Measurements from ENCODE around the gene NOCT.
"Not testable (repeated sequence)": the region's sequence is repeated elsewhere in the genome, so short reads cannot be mapped to it uniquely, and the experiment has no call there.

Gene NOCT

DNA sequence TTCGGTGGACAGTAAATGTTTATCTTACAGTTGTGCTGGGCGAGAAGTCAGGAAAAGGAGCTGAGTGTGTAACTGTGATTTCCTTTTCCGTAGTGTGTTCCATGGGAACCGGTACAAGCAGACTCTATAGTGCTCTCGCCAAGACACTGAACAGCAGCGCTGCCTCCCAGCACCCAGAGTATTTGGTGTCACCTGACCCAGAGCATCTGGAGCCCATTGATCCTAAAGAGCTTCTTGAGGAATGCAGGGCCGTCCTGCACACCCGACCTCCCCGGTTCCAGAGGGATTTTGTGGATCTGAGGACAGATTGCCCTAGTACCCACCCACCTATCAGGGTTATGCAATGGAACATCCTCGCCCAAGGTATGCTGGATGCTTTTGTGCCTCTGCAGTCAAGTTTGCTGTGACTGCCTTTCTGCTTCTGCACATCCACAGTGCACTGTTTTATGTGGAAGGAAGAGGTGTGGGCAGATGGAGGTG, 27.4 kb downstream of the NOCT start:
- no peak for DNase-seq (ENCODE audit: insufficient read length, low spot score)
- FAIRE-seq = no peak

DNA sequence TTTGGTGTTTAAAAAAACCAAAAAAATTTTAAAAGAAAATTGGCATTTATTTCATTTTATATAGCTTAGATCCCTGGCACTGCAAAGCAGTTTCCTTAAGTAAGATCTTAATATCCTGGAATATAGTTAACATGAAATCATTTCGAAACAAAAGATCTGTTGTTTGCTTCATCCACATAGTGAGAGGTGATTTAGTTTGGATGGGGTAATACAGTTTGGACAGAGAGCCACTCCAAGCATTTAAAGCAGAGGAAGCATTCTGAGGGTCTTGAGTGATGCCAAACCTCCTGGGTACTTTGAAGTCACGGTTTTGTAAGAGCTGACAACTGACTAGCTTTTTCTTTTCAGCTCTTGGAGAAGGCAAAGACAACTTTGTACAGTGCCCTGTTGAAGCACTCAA, 28.7 kb downstream of the NOCT start:
- FAIRE-seq = no peak
- DNase-seq (ENCODE audit: insufficient read length, low spot score) = no peak

DNA sequence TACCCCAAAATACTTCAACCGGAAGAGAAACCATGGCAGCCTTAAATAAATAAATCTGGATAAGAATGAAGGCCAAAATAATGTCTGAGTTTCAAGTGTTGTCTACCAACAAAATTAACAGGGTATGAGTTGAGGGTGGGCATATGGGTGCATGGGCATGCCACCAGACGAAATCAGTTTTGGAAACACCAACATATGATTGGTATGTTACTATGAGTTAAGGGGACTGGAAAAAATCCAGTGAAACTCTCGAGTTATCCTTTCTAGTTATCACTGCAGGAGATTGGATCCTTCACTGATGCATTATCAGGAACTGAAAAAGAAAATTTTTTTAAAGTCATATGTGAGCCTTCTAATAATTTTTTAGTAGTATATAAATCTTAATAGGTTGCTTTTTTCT, 32.4 kb downstream of the NOCT start:
- no peak for DNase-seq (ENCODE audit: insufficient read length, low spot score)
- no peak for FAIRE-seq

DNA sequence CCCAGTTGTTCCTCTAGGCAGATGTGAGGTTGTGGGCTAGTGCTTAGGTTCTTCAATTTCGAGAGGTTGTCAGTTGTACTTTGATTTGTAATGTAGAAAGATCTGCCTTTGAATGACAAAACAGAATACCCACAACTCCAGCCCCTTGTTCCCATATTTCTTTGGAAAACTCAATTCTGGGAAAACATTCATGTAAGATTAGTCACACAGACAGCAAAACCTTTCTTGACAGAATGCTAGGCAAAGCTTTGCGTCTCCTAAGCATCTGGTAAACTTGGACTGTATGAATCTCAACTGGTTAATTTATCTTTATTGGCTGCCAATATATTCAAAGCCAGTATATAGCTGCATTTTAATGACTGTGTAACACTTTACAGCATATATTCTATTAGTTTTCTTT, 34.9 kb downstream of the NOCT start:
- DNase-seq (ENCODE audit: insufficient read length, low spot score) (no peak), FAIRE-seq (peak; percentile 56)

DNA sequence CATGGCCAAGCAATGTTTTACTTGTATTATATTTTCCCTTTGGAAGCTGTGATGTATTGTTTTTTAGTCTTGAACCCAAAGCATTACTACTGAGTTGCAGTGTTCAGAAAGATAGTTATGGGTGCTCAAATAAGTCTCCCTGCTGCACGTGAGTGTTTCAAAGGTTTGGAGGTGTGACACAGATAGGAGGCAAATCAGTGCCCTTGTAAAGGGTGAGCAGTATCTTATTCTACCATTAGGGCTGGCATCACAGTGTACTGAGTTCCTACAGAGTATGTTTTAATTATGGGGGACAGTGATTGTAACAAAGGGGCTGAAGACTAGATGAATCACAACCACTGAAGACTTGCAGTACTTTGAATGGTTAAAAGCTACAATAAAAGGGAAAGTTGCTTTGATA, 38.3 kb downstream of the NOCT start:
- no peak for DNase-seq (ENCODE audit: insufficient read length, low spot score)
- FAIRE-seq = no peak

DNA sequence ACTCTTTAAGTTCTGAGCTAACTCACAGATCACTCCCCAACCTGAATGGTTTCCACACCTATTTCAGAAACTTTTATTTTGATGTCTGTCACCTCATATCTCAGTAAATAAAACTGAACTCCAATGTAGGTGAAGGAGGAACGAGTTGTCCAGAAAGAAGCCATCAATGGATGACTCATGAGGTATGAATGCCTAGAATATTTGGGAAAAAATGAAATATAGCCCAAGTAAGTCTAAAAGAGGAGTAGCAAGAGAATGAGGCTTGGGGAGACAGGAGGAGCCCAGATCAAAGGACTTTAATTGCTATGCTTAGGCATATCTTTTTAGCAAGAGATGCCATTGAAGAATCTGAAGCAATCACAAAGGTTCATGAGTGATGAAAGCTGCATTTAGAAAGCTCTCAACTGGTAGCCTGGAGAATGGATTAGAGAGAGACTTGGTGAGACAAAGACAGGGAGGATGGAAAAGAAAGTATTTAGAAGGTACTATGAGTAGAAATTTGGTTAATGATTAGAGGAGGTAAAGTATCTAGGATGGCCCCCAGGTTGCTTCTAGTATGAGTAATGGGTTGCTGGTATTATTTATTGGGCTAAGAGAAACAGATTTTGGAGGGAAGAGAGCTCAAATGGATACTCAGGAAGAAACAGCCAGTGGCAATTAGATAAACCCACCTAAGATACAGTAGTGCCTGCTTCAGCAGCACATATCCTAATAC, 39.4 kb downstream of the NOCT start:
- FAIRE-seq (no peak), DNase-seq (ENCODE audit: insufficient read length, low spot score) (no peak)

DNA sequence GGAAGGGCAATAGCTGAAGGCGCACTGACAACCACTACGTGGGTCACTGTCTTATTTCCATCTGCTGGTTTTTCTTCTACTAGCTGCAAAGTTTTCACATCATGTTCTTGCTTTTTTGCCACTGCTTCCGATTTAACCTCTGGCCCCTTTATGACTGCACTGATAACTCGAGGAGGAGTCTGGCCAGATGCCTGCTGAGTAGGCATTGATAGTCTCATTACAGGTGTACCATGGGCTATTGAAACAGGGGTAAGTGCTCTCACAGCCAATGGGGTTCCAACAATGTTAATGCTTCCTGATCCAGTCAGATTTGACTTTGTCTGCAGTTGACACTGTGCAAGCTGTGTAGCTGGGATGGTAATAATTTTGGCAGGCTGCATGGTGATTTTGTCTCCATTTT, 43.4 kb downstream of the NOCT start:
- DNase-seq (ENCODE audit: insufficient read length, low spot score); FAIRE-seq: not testable (repeated sequence)

DNA sequence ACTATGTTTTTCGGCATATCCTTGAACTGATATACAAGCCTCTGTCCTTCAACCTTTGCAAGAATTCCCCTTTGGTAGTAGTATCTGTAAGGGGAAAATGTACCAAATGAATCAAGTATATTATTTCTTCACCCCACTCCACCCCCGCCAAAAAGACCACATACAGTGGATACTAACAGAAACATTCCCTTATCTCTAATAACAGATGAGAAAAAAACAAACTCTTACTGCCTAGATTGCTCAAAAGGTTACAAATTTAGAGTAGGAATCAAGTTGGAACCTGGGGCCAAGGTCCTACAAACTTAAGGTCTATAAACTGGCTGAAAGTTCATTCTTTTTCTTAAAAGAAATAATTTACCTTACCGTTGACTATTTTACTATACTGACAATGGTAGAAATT, 45.0 kb downstream of the NOCT start:
- FAIRE-seq (no peak), DNase-seq (ENCODE audit: insufficient read length, low spot score) (no peak)

DNA sequence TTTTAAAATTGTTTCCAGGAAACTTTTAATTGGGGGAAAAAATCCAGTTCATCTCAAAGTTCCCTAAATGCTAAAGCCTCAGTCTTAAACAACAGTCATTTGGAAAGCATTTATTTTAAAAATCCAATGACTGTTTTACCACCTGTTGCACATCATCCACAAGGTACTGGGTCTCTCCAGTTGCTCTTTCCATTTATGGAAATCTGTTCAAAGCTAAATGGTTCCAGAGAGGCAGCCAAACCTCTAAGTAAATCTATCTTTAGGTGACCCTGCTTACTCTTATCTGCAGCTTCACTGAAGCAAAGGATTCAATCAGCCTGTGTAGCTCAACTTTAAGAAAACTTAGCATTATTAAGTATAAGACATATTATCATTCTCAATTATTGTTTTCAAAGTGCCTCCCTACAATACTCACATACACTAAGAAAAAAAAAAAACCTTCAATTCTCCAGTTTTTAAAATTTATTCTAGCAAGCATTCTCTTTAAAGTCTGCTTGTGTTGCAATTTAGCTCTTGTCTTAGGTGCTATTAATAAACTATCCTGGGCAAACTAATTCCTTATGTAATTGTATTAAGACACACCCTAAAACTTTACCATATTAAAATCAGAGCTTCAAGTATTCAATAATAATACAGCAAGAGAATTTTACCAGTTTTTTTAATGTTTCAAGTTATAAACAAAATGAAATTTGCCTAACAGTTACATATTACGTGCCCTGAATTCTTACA, 60.6 kb downstream of the NOCT start:
- FAIRE-seq = no peak

DNA sequence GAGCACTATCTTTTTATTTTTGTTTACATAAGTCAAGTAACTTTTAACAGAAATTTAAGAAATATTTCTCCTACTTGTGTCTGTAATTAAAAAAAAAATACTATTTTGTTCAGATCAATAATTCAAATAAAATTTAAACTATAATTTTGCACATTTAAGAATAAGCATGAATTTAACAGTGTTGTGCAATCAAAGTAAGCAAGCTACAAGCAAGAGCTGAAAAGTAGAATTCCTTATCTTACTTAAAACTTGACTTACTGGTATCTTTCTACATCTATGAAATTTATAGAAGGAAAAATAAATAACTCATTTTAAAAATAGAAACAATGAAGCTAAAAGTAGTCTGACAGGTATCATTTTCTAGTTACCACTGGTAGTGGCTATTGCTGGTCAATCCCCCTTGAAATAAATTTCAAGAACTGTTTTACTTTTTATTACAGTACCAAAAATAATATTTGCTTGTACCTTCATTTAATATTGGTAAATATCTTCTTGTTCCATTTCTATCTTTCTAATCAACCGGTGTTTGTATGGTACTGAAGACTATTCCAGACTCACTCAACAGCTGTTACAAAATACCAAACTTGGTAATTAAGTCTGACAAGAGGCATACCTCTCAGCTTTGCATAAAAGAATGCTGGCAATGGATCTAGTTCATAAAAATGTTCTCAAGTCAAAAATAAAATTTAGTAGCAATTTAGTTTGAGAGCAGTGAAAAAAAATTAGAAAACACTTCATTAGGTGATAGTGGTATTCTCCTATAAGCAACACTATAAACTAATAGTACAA, 62.2 kb downstream of the NOCT start:
- FAIRE-seq = no peak
- no peak for DNase-seq (ENCODE audit: insufficient read length, low spot score)

More for the DNA sequence above, 60.6 kb downstream of the NOCT start:
- no peak for DNase-seq (ENCODE audit: insufficient read length, low spot score)

DNA sequence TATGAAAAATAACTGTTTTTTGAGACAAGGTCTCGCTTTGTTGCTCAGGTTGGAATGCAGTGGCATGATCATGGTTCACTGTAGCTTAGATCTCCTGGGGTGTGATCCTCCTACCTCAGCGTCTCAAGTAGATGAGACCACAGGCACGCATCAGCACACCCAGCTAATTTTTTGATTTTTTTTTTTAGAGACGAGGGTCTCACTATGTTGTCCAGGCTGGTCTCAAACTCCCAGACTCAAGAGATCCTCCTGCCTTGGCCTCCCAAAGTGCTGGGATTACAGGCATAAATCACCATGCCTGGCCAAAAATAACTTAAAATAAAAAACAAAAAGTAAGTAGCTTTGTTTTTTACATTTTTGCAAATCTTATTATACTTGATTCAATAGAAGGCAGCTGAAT, 63.3 kb downstream of the NOCT start:
- FAIRE-seq = no peak
- no peak for DNase-seq (ENCODE audit: insufficient read length, low spot score)

DNA sequence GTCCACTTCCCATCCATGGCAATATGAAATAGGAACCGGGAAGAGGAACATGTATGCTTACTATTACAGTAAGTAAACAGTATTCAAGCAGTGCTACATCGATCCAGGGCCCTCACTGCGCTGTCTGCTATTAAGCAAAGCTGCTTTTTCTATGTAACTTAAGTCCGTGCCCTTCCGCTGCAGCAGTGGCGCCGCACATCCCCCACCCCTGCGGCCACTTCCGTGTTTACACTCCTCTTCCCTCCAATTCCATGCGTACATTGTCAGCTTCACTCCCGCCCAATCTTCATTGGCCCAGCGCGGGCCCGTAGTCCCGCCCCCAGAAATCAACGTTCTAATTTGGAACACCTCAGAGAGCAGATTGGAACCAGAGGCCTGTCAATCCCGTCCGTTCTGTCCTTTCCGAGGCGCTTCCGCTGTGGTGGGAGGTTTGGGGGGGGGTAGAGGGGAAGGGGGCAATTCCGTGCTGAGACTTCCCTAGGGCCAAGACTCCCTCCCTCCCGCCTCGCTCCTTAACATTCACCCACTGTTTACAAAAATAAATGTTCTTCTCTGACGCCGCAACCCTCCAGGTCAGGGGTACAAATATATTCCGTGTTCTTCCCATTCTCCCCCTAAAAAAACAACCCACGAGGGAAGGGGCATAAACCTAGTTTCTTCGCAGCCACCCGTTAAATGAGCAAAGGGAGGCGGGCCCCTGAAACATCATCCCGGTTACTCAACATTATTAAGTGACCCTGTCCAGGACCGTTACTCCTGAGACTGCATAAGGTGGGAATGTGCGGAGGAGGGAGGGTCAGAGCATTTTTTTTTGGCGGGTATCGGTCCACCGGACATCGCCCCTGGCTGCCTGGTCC, 67.4 kb downstream of the NOCT start:
- DNase-seq (ENCODE audit: insufficient read length, low spot score) (peak; percentile 83), FAIRE-seq (peak; percentile 97)

DNA sequence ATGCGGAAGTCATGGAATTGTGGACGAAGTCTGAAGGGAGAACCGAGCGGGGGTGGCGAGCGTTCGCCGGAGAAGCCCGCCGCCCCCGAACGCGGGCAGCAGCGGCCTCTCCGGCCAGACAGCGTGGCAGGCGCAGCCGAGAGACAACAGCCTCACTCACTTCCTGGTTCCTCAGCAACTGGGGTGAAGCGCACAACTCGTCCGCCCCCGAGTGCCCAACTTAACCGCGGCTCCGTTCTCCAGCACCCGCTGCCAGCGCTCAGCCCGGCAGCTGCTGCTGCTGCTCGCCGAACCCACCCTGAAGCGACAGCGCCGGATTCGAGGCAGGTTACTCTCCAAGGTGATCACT, 68.0 kb downstream of the NOCT start:
- FAIRE-seq = no peak

DNA sequence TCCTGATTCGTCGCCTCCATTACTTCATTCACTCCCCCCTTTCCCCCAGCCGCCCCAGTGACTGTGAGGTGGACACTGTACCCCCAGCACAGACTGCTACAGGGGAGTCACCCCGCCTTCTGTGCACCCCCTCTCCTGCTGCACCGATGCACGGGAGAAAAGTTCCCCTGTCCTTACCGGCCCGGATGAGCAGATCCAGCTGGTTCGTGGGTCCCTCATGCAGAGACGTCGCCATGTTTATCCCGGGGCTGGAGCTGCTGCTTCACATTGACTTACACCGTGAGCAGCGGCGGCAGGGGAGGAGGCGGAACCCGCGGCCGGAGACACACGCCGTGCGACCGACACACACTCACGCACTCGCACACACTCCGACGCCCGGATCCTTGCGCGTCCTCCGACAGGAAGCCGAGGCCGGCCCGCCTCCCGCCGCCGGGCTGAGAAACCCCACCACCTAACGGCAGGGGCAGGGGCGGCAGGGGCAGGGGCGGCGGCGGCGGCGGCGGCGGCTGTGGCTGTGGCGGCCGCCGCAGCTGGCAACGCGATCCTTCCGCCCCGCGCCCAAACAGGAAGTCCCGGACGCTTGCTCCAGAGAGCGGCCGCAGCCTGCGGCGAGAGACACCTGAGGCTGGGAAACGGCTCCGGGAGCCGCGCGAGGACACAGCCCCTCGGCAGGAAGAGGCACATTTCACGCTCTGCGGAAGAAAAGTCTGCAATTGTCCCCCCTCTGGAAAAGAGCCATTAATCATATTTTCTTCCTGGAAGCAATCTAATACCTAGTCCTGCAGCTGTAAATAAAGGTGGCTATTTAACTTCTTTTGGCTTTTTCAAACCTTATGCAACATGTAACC, 68.6 kb downstream of the NOCT start:
- peak; percentile 48 for DNase-seq (ENCODE audit: insufficient read length, low spot score)

More for the DNA sequence above, 68.0 kb downstream of the NOCT start:
- peak; percentile 50 for DNase-seq (ENCODE audit: insufficient read length, low spot score)

DNA sequence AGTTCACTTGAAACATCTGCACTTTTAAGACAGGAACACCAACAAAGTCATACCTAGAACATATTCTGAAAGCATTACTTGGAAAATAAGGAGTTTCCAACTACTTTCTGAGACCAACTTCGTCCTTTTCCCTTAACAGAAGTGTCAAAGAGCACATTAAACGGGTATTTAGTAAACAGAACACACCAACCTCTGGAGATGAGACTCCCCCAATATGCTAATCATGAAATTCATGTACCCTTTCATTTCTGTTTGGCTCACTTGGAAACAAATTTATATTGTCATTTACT, 69.2 kb downstream of the NOCT start:
- no peak for DNase-seq (ENCODE audit: insufficient read length, low spot score)

More for the DNA sequence above, 68.6 kb downstream of the NOCT start:
- peak; percentile 18 for FAIRE-seq

DNA sequence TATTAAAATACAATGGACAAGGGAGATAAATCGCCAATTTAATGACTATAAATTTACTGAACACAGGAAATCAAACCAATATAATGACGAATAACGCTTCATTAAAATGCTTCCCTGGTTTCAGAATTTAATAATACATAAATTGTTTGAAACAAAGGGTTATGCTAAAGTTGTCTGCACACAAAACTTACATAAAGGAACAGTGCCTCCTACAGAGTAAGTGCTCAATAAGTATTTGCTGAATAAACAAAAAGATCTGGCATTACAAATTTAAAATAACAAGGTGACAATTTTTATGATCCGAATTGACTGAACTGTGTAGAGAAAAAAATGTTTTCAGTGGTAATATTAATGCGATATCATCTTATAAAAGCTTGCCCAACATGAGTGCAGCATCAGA, 69.6 kb downstream of the NOCT start:
- FAIRE-seq (no peak), DNase-seq (ENCODE audit: insufficient read length, low spot score) (no peak)

More for the DNA sequence above, 69.2 kb downstream of the NOCT start:
- peak; percentile 80 for FAIRE-seq

DNA sequence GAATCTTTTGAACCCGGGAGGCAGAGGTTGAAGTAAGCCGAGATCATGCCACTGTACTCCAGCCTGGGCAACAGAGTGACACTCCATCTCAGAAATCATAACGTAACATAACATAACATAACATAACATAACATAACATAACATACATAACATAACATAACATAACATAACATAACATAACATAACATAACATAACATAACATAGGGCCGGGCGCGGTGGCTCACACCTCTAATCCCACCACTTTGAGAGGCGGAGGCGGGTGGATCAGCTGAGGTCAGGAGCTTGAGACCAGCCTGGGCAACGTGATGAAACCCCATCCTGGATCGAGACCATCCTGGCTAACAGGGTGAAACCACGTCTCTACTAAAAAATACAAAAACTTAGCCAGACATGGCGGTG, 76.7 kb downstream of the NOCT start:
- DNase-seq (ENCODE audit: insufficient read length, low spot score) (no peak), FAIRE-seq (no peak)
